Astrocyte of the spinal cord (primary cell): ENCODE data around the gene ACSL3.

Source experiments
- DNase-seq: peaks from one replicate; pipeline ENCODE4 v3.0.0; 2011; ENCODE audit warnings: low read depth, low spot score
- H3K4me3 ChIP-seq: 2 replicates; pipeline ENCODE4 v1.5.1; 2011; ENCODE audit warnings: low read depth, mild to moderate bottlenecking, low read length, moderate library complexity
- in situ Hi-C: cut with HindIII; loops from 2 replicates; pipeline ENCODE4 v1.10.0; 2017; ENCODE audit warnings: low sequenced_read_pairs
- TF ChIP-seq, protein P1 (sequence below): IDR thresholded peaks from 2 replicates; pipeline ENCODE4 v1.5.1; 2012; ENCODE audit warnings: low read depth, mild to moderate bottlenecking, low read length, inconsistent platforms

Gene ACSL3

DNA sequence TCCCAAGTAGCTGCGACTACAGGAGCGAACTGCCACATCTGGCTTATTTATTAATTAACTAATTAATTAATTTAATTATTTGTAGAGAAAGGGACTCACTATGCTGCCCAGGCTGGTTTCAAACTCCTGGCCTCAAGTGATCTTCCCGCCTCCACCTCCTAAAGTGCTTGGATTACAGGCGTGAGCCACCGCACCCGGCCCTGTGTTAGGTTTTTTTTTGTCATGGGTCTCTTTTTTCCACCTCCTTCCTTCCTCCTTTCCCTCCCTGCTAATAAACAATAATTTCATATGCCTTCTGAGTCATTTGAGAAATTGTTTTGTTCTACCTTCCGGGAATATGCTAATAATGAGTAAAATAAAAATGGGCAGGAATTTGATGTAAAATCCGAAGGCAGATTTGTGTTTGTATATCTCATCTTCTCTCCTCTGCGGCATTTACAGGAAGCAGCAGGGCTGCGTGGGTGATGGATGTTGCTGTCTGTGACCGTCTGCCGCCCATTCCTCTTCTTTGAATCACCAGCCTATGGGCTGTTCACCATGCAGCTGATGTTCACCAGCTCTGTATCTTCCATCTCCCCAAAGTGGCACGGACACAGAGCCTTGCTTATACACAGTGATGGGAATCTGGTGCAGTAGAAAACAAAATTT lies 89.9 kb downstream of the ACSL3 start:
- in situ Hi-C loops, result no loop called here
- no peak overlapping the region for H3K4me3 ChIP-seq
- DNase-seq, result peak; percentile 67
- TF ChIP-seq, protein P1, sequence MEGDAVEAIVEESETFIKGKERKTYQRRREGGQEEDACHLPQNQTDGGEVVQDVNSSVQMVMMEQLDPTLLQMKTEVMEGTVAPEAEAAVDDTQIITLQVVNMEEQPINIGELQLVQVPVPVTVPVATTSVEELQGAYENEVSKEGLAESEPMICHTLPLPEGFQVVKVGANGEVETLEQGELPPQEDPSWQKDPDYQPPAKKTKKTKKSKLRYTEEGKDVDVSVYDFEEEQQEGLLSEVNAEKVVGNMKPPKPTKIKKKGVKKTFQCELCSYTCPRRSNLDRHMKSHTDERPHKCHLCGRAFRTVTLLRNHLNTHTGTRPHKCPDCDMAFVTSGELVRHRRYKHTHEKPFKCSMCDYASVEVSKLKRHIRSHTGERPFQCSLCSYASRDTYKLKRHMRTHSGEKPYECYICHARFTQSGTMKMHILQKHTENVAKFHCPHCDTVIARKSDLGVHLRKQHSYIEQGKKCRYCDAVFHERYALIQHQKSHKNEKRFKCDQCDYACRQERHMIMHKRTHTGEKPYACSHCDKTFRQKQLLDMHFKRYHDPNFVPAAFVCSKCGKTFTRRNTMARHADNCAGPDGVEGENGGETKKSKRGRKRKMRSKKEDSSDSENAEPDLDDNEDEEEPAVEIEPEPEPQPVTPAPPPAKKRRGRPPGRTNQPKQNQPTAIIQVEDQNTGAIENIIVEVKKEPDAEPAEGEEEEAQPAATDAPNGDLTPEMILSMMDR, result no peak

DNA sequence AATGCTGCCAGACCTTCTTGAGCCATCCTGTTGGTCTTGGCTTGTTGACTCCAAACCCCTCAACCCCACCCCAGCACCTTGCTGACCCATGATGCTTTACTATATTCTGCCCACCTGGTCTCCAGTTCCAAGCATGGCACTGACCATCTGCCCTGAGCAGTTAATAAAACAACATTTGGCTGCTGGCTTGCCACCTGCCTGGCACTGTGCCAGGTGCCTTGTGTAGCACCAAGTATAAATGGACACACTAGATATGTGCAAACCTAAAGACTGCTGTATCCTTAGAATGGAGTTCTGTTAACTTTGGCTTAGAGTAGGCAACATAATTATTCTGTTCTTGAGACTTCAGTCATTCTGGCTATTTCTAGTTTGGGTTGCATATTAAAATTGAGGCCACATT lies 91.4 kb downstream of the ACSL3 start:
- no peak for DNase-seq
- no peak overlapping the region for H3K4me3 ChIP-seq
- in situ Hi-C loops, result no loop called here
- TF ChIP-seq, protein P1, result no peak

DNA sequence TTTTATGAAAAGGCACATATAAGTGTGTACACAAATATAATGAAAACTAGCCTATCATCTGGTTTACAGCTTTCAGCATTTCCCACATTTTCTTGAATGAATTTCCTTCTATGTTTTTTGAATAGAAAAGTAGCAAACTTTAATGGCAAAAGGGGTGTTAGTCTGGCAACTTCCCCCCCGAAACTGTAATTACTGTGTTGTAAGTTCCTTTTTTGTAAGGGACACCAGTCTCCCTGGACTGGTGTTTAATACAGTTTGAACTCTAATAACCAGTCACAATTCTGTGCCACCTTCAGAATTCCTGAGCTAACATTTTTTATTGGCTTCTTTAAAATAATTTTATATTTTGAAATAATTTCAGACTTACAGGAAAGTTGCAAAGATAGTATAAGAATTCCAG lies 94.2 kb downstream of the ACSL3 start:
- TF ChIP-seq, protein P1, result no peak
- DNase-seq, result no peak
- no peak overlapping the region for H3K4me3 ChIP-seq
- in situ Hi-C loops, result no loop called here

DNA sequence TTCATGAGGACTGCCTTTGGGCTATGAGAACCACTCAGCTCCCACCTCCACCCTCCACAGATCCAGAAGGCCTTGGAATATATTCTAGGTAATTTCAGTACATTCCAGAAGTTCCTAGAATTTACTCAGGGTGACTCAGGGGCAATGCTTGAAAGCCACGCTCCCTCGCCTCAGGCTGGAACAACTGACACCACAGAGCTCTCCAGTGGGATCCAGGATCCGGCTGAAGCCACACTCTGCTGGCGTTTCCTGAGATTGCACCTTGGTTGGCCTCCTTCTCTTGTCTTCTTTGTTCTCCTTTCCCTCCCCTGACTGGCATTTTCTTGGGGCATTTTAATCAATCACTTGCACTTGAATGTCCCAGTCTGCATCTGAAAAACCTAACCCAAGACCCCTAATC lies 98.5 kb downstream of the ACSL3 start:
- in situ Hi-C loops, result no loop called here
- peak; percentile 85 for DNase-seq
- H3K4me3 ChIP-seq, result no peak overlapping the region
- TF ChIP-seq, protein P1, result peak; percentile 59

DNA sequence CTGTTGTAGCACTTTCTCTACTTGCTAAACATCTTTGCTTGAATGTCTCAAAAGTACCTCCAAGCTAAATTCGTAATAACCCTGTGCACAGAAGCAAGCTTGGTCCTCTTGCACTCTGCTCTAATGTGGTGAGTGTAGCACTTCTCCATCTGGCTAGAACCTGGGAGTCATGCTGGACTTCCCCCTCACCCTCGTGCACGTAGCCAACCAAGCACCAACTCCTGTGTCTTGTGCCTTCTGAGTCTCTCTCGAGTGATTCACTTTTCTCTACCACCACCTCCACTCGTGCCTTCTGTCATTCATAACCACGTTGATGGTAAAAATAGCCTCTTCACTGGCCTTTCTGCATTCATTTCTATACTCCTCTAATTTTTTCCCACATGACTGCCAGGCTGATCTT lies 99.3 kb downstream of the ACSL3 start:
- in situ Hi-C loops, result no loop called here
- DNase-seq, result no peak
- TF ChIP-seq, protein P1, result no peak
- no peak overlapping the region for H3K4me3 ChIP-seq

DNA sequence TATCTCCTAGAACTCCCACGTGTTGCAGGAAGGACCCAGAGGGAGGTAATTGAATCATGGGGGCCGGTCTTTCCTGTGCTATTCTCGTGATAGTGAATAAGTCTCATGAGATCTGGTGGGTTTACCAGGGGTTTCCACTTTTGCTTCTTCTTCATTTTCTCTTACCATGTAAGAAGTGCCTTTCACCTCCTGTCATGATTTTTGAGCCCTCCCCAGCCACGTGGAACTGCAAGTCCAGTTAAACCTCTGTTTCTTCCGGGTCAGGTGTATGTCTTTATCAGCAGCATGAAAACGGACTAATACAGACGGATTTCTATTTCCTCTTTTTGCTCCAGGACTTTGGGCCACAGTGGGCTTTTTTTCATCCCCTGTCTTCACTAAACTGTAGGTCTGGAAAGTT lies 102.8 kb downstream of the ACSL3 start:
- TF ChIP-seq, protein P1, result no peak
- DNase-seq, result no peak
- H3K4me3 ChIP-seq, result no peak overlapping the region
- in situ Hi-C loops, result no loop called here
